Neural progenitor cell (in vitro differentiated cells): Measurements from ENCODE around the gene CACNA2D4. TPM values are rescaled to one million over a fixed set of nuclear protein-coding genes. Genes with fewer than 3 reads are reported as not detected.

Source experiments
- DNase-seq: peaks from one replicate; pipeline ENCODE4 v3.0.0-alpha.2; 2016; ENCODE audit warnings: low spot score
- H2AFZ ChIP-seq: fragments of 200-600 bp; sonication (generic); replicated peaks from 2 replicates; pipeline ENCODE4 v1.6.1; 2016; ENCODE audit warnings: antibody characterized with exemption
- H3F3A ChIP-seq: fragments of 200-600 bp; sonication (generic); 2 replicates; pipeline ENCODE4 v1.6.1; 2016; ENCODE audit warnings: antibody characterized with exemption, low read depth
- H3K27ac ChIP-seq: fragments of 200-600 bp; sonication (generic); 2 replicates; pipeline ENCODE4 v1.5.1; 2016; ENCODE audit warnings: mild to moderate bottlenecking
- H3K27me3 ChIP-seq: fragments of 200-600 bp; sonication (generic); 2 replicates; pipeline ENCODE4 v1.6.1; 2016; ENCODE audit warnings: mild to moderate bottlenecking, moderate library complexity
- H3K36me3 ChIP-seq: fragments of 200-600 bp; sonication (generic); 2 replicates; pipeline ENCODE4 v1.5.1; 2016
- H3K4me1 ChIP-seq: fragments of 200-600 bp; sonication (generic); 2 replicates; pipeline ENCODE4 v1.6.1; 2016; ENCODE audit warnings: mixed run types
- H3K4me2 ChIP-seq: fragments of 200-600 bp; sonication (generic); 2 replicates; pipeline ENCODE4 v1.6.1; 2016
- H3K4me3 ChIP-seq: fragments of 200-600 bp; sonication (generic); 2 replicates; pipeline ENCODE4 v1.5.1; 2016
- H3K79me2 ChIP-seq: fragments of 200-600 bp; sonication (generic); 2 replicates; pipeline ENCODE4 v1.6.1; 2016; ENCODE audit warnings: low read depth
- H3K9ac ChIP-seq: fragments of 200-600 bp; sonication (generic); 2 replicates; pipeline ENCODE4 v1.6.1; 2016
- H3K9me3 ChIP-seq: fragments of 200-600 bp; sonication (generic); 2 replicates; pipeline ENCODE4 v1.5.1; 2016; ENCODE audit warnings: low read depth
- H4K20me1 ChIP-seq: fragments of 200-600 bp; sonication (generic); 2 replicates; pipeline ENCODE4 v1.6.1; 2016; ENCODE audit warnings: low read depth
- H3K27ac Mint-ChIP-seq: 3 replicates; pipeline ENCODE4 v1.8.0; 2021; ENCODE audit warnings: mixed read lengths
- H3K27me3 Mint-ChIP-seq: 2 replicates; pipeline ENCODE4 v1.8.0; 2022; ENCODE audit warnings: low read depth, mild to moderate bottlenecking, inconsistent platforms, moderate library complexity, mixed read lengths; ENCODE audit not compliant: insufficient read depth
- H3K36me3 Mint-ChIP-seq: 3 replicates; pipeline ENCODE4 v1.8.0; 2021; ENCODE audit warnings: mixed read lengths
- H3K4me1 Mint-ChIP-seq: 3 replicates; pipeline ENCODE4 v1.8.0; 2021; ENCODE audit warnings: mixed read lengths
- H3K4me3 Mint-ChIP-seq: 3 replicates; pipeline ENCODE4 v1.8.0; 2021; ENCODE audit warnings: mild to moderate bottlenecking, moderate library complexity, mixed read lengths
- H3K9me3 Mint-ChIP-seq: 3 replicates; pipeline ENCODE4 v1.8.0; 2020; ENCODE audit warnings: mixed read lengths
- EZH2 ChIP-seq: fragments of 200-600 bp; sonication (generic); IDR thresholded peaks from 2 replicates; pipeline ENCODE4 v1.6.1; 2017; ENCODE audit warnings: antibody characterized with exemption, mild to moderate bottlenecking, moderate library complexity
- EZH2phosphoT487 ChIP-seq: fragments of 200-600 bp; sonication (generic); IDR thresholded peaks from 2 replicates; pipeline ENCODE4 v1.6.1; 2017; ENCODE audit warnings: antibody characterized with exemption
- total RNA-seq: library from RNA; depleted of rRNA; stranded (reverse); fragments of >200 nt; gene quantifications from 2 replicates; pipeline ENCODE4 v1.2.3, GENCODE V29; 2015; ENCODE audit warnings: low replicate concordance
- TF ChIP-seq, protein P1 (sequence below): fragments of 200-600 bp; sonication (generic); IDR thresholded peaks from 2 replicates; pipeline ENCODE4 v1.5.1; 2017; ENCODE audit warnings: antibody characterized with exemption, mild to moderate bottlenecking

The CACNA2D4 gene
- total RNA-seq, 1 donor from 2014 or later: 3.0 TPM

- Histone ChIP-seq H3K4me3 (no peak overlapping the region), H3K27me3 (no peaks in the 10 kb centered on the region), H3K9me3 (no peaks in the 10 kb centered on the region), H3K4me2 (no peak overlapping the region), H2AFZ (no peak overlapping the region), H3K9ac (no peak overlapping the region), H3F3A (peaks cover 6% of the 10 kb centered on the region), H3K79me2 (no peaks in the 10 kb centered on the region), H4K20me1 (no peaks in the 10 kb centered on the region), H3K4me1 (no peaks in the 10 kb centered on the region), H3K27ac (no peak overlapping the region), H3K36me3 (no peaks in the 10 kb centered on the region)
- H3K4me3 Mint-ChIP-seq: no peak overlapping the region
- H3K27me3 Mint-ChIP-seq: peaks cover 9% of the 10 kb centered on the region
- H3K9me3 Mint-ChIP-seq: peaks cover 3% of the 10 kb centered on the region
- H3K4me1 Mint-ChIP-seq: peaks cover 3% of the 10 kb centered on the region
- H3K27ac Mint-ChIP-seq: no peak overlapping the region
- TF ChIP-seq, protein P1, sequence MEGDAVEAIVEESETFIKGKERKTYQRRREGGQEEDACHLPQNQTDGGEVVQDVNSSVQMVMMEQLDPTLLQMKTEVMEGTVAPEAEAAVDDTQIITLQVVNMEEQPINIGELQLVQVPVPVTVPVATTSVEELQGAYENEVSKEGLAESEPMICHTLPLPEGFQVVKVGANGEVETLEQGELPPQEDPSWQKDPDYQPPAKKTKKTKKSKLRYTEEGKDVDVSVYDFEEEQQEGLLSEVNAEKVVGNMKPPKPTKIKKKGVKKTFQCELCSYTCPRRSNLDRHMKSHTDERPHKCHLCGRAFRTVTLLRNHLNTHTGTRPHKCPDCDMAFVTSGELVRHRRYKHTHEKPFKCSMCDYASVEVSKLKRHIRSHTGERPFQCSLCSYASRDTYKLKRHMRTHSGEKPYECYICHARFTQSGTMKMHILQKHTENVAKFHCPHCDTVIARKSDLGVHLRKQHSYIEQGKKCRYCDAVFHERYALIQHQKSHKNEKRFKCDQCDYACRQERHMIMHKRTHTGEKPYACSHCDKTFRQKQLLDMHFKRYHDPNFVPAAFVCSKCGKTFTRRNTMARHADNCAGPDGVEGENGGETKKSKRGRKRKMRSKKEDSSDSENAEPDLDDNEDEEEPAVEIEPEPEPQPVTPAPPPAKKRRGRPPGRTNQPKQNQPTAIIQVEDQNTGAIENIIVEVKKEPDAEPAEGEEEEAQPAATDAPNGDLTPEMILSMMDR: no peak
- TF ChIP-seq EZH2: no peak
- no peak for TF ChIP-seq EZH2phosphoT487
- no peaks in the 10 kb centered on the region for H3K36me3 Mint-ChIP-seq
- no peak for DNase-seq
Observed at GRCh38 chr12:1873531-1874510, 44.6 kb downstream of the CACNA2D4 start.

DNA sequence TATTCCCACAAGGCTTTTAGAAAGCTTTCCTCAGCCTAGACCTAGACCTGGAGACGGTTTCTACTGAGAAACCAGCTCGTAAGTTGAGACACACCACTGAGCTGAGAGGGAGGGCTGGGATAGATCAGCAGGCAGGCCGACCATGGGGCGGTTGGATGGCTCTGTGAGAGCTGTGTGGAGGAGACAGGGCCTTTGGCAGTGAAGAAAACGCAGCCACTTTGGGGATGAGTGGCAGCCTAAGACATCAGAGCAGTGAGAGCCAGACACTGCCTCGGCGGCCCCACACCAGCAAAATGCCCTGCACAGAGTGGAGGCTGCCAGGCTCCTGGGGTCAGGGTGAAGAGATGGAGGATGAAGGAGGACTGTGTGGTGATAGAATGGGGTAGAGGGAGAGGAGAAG, 46.0 kb downstream of the CACNA2D4 start:
- H3K27me3 ChIP-seq: no peaks in the 10 kb centered on the region
- DNase-seq: no peak
- peaks cover 9% of the 10 kb centered on the region for H3K27me3 Mint-ChIP-seq
- no peaks in the 10 kb centered on the region for H3K36me3 ChIP-seq
- no peaks in the 10 kb centered on the region for H4K20me1 ChIP-seq
- peaks cover 3% of the 10 kb centered on the region for H3K4me1 Mint-ChIP-seq
- no peak overlapping the region for H2AFZ ChIP-seq
- H3K4me3 ChIP-seq: no peak overlapping the region
- TF ChIP-seq EZH2 (no peak), EZH2phosphoT487 (no peak)
- H3K4me2 ChIP-seq: no peak overlapping the region
- no peak overlapping the region for H3K9ac ChIP-seq
- no peaks in the 10 kb centered on the region for H3K9me3 ChIP-seq
- no peak overlapping the region for H3K27ac ChIP-seq
- peaks cover 3% of the 10 kb centered on the region for H3K9me3 Mint-ChIP-seq
- no peak overlapping the region for H3K4me3 Mint-ChIP-seq
- peak overlapping the region; percentile 39 for H3K27ac Mint-ChIP-seq
- no peaks in the 10 kb centered on the region for H3K4me1 ChIP-seq
- peaks cover 6% of the 10 kb centered on the region for H3F3A ChIP-seq
- H3K36me3 Mint-ChIP-seq: no peaks in the 10 kb centered on the region
- H3K79me2 ChIP-seq: no peaks in the 10 kb centered on the region

DNA sequence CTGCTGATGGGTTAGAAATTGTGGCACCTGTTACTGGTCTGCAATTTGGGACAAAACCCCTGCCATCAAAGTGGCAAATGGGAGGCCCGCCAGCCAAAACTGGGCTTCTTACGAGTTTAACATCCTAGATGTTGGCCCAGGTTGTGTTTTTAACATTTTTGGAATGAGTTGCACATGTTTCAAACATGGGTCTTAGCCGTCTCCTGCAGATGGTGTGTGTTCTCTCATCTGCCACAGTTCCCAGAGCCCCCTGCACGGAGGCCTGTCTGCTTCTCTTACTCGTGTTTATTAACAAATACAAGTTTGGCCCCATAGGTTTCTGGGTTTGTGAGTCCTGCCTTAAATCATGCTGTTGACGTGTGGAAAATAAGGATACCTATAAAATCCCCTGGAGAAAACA, 46.5 kb downstream of the CACNA2D4 start:
- no peaks in the 10 kb centered on the region for H3K79me2 ChIP-seq
- Mint-ChIP-seq H3K36me3 (no peaks in the 10 kb centered on the region), H3K9me3 (peaks cover 3% of the 10 kb centered on the region), H3K27me3 (peaks cover 9% of the 10 kb centered on the region), H3K4me3 (no peak overlapping the region), H3K27ac (peak overlapping the region; percentile 38), H3K4me1 (peaks cover 3% of the 10 kb centered on the region)
- no peak overlapping the region for H3K27ac ChIP-seq
- no peaks in the 10 kb centered on the region for H4K20me1 ChIP-seq
- H3K9ac ChIP-seq: no peak overlapping the region
- H3K4me2 ChIP-seq: no peak overlapping the region
- H2AFZ ChIP-seq: no peak overlapping the region
- no peaks in the 10 kb centered on the region for H3K4me1 ChIP-seq
- no peak overlapping the region for H3K4me3 ChIP-seq
- no peak for DNase-seq
- no peaks in the 10 kb centered on the region for H3K9me3 ChIP-seq
- TF ChIP-seq EZH2phosphoT487 (no peak), EZH2 (no peak)
- TF ChIP-seq, protein P1: no peak
- H3K36me3 ChIP-seq: no peaks in the 10 kb centered on the region
- H3F3A ChIP-seq: peaks cover 6% of the 10 kb centered on the region
- no peaks in the 10 kb centered on the region for H3K27me3 ChIP-seq
